ENCODE data around the gene EVI5L.
"Not testable (repeated sequence)": the region's sequence is repeated elsewhere in the genome, so short reads cannot be mapped to it uniquely, and the experiment has no call there.

EVI5L gene

GRCh38 chr19:7815325-7815724, 14.7 kb upstream of the EVI5L start:
- H3K27me3 ChIP-seq (ENCODE audit: insufficient read depth, poor library complexity, severe bottlenecking): no peaks in the 10 kb centered on the region
- DNase-seq (ENCODE audit: low spot score): no peak
- H3K4me1 ChIP-seq (ENCODE audit: insufficient read depth, poor library complexity, severe bottlenecking): no peaks in the 10 kb centered on the region
- H3K27ac ChIP-seq (ENCODE audit: poor library complexity, severe bottlenecking): no peak overlapping the region
- H3K9me3 ChIP-seq (ENCODE audit: severe bottlenecking): peaks cover 2% of the 10 kb centered on the region
- no peak for TF ChIP-seq CTCF (IDR thresholded peaks at IDR 0.05; ENCODE audit: poor library complexity, severe bottlenecking)
- no peak for ATAC-seq (ENCODE audit: low read depth)
- no peaks in the 10 kb centered on the region for H3K36me3 ChIP-seq (ENCODE audit: low read depth)
- no peak overlapping the region for H3K4me3 ChIP-seq (ENCODE audit: severe bottlenecking)

- not testable (repeated sequence) for H3K36me3 ChIP-seq (ENCODE audit: low read depth); H3K4me3 ChIP-seq (ENCODE audit: severe bottlenecking); H3K4me1 ChIP-seq (ENCODE audit: insufficient read depth, poor library complexity, severe bottlenecking); H3K27me3 ChIP-seq (ENCODE audit: insufficient read depth, poor library complexity, severe bottlenecking); H3K27ac ChIP-seq (ENCODE audit: poor library complexity, severe bottlenecking); DNase-seq (ENCODE audit: low spot score); H3K9me3 ChIP-seq (ENCODE audit: severe bottlenecking); ATAC-seq (ENCODE audit: low read depth)
These were observed 14.0 kb upstream of the EVI5L start for GRCh38 chr19:7816040-7816439.

- H3K27me3 ChIP-seq (ENCODE audit: insufficient read depth, poor library complexity, severe bottlenecking): no peaks in the 10 kb centered on the region
- H3K36me3 ChIP-seq (ENCODE audit: low read depth): no peaks in the 10 kb centered on the region
- H3K27ac ChIP-seq (ENCODE audit: poor library complexity, severe bottlenecking): no peak overlapping the region
- TF ChIP-seq CTCF (IDR thresholded peaks at IDR 0.05; ENCODE audit: poor library complexity, severe bottlenecking): no peak
- H3K4me3 ChIP-seq (ENCODE audit: severe bottlenecking): no peak overlapping the region
- no peak for DNase-seq (ENCODE audit: low spot score)
- H3K4me1 ChIP-seq (ENCODE audit: insufficient read depth, poor library complexity, severe bottlenecking): no peaks in the 10 kb centered on the region
- no peak for ATAC-seq (ENCODE audit: low read depth)
- peaks cover 2% of the 10 kb centered on the region for H3K9me3 ChIP-seq (ENCODE audit: severe bottlenecking)
These were observed 12.2 kb upstream of the EVI5L start for GRCh38 chr19:7817801-7818200.

- DNase-seq (ENCODE audit: low spot score) (no peak), ATAC-seq (ENCODE audit: low read depth) (no peak)
- TF ChIP-seq CTCF (IDR thresholded peaks at IDR 0.05; ENCODE audit: poor library complexity, severe bottlenecking): no peak
- H3K9me3 ChIP-seq (ENCODE audit: severe bottlenecking): peaks cover 2% of the 10 kb centered on the region
- H3K4me3 ChIP-seq (ENCODE audit: severe bottlenecking): no peak overlapping the region
- no peaks in the 10 kb centered on the region for H3K36me3 ChIP-seq (ENCODE audit: low read depth)
- H3K4me1 ChIP-seq (ENCODE audit: insufficient read depth, poor library complexity, severe bottlenecking): no peaks in the 10 kb centered on the region
- H3K27ac ChIP-seq (ENCODE audit: poor library complexity, severe bottlenecking): no peak overlapping the region
- H3K27me3 ChIP-seq (ENCODE audit: insufficient read depth, poor library complexity, severe bottlenecking): no peaks in the 10 kb centered on the region
These were observed 11.2 kb upstream of the EVI5L start for GRCh38 chr19:7818806-7819205.

GRCh38 chr19:7819337-7819736, 10.7 kb upstream of the EVI5L start:
- Histone ChIP-seq H3K27ac (ENCODE audit: poor library complexity, severe bottlenecking) (no peak overlapping the region), H3K4me3 (ENCODE audit: severe bottlenecking) (no peak overlapping the region), H3K4me1 (ENCODE audit: insufficient read depth, poor library complexity, severe bottlenecking) (no peaks in the 10 kb centered on the region), H3K27me3 (ENCODE audit: insufficient read depth, poor library complexity, severe bottlenecking) (no peaks in the 10 kb centered on the region), H3K9me3 (ENCODE audit: severe bottlenecking) (peaks cover 2% of the 10 kb centered on the region), H3K36me3 (ENCODE audit: low read depth) (no peaks in the 10 kb centered on the region)
- ATAC-seq (ENCODE audit: low read depth) (no peak), DNase-seq (ENCODE audit: low spot score) (no peak)
- no peak for TF ChIP-seq CTCF (IDR thresholded peaks at IDR 0.05; ENCODE audit: poor library complexity, severe bottlenecking)
